Measurements from ENCODE around the gene CETN3. TPM values are rescaled to one million over a fixed set of nuclear protein-coding genes. Genes with fewer than 3 reads are reported as not detected.

CETN3 gene
- total and polyA plus RNA-seq, 9 of the 15 experiments (the other 6 are each of a cell fraction or from before 2014, with no cell fraction given), result 43.3 to 113 (median 82.4) TPM

DNA sequence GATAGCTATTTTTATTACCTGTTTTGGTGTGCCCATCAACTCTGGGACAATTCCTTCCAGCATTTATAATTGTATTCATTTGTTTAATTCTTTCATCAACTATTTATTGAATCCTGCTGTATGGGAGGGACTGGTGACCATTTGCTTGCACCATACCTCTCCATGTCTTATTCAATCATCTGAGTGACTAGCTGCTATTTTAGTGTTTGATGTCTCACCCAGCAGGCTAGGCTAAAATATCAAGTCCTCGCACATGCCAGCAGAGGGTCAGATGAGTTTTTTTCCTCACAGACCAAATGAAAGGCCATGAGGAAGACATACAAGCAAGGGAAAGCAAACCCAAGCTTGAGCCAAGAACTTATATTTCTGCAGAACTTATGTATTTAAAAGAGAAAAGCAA is 63.9 kb downstream of the CETN3 start:
- no peaks in the 10 kb centered on the region for H3K79me2 ChIP-seq (ENCODE audit: control insufficient read depth, insufficient read depth, low read length)
- H3K4me2 ChIP-seq (ENCODE audit: insufficient read depth, low read length), result no peak overlapping the region
- H3K27ac ChIP-seq (ENCODE audit: extremely low read depth, low read depth, low read length), result no peak overlapping the region
- H4K20me1 ChIP-seq (replicated peaks; ENCODE audit: control insufficient read depth, insufficient read depth, low read length), result no peaks in the 10 kb centered on the region
- H3K36me3 ChIP-seq (ENCODE audit: control insufficient read depth, insufficient read depth, low read length), result no peaks in the 10 kb centered on the region
- H3K4me1 ChIP-seq (replicated peaks in 1 of 2; ENCODE audit: control insufficient read depth in 2 of 2, insufficient read depth in 2 of 2, low read length in 2 of 2), result no peaks in the 10 kb centered on the region
- no peak overlapping the region for H2AFZ ChIP-seq (ENCODE audit: low read depth, low read length)
- no peak overlapping the region for H3K4me3 ChIP-seq
- no peak for DNase-seq (ENCODE audit: extremely low read depth in 1 of 4, low spot score in 3 of 4)
- H3K9me1 ChIP-seq (ENCODE audit: control insufficient read depth, insufficient read depth, low read length), result no peaks in the 10 kb centered on the region
- ChIA-PET POLR2A (interaction anchor here (0.7 to 1.5 kb wide), 2 partner anchors 10 to 80 kb away, joined by 3 to 6 read pairs; no protein-coding TSS in a partner anchor), CTCF (ENCODE audit: low intra/inter-chr PET ratio) (no interaction called here)
- WGBS (ENCODE audit: insufficient coverage, low coverage, missing lambda C conversion rate), result 0% methylated on average over 1 of the region's 1 CpG
- H3K27me3 ChIP-seq (ENCODE audit: control insufficient read depth in 2 of 2, insufficient read depth in 2 of 2, low read length in 2 of 2), result no peaks in the 10 kb centered on the region
- in situ Hi-C loops (cut with MboI), result no loop called here
- BruUV-seq (replicated peaks), result no TSS peak
- FAIRE-seq, result no peak
- no peak overlapping the region for H3K9ac ChIP-seq (ENCODE audit: insufficient read depth in 1 of 2, low read depth in 2 of 2, low read length in 2 of 2)
- intact Hi-C loops (cut with micrococcal nuclease), result no loop called here
- no peak for ATAC-seq
- no peaks in the 10 kb centered on the region for H3K9me3 ChIP-seq (replicated peaks; ENCODE audit: control insufficient read depth, insufficient read depth, low read depth, low read length)
- no peak for TF ChIP-seq TAF15 (IDR thresholded peaks at IDR 0.05; ENCODE audit: low read depth, low read length)
- TF ChIP-seq EWSR1 (IDR thresholded peaks at IDR 0.05; ENCODE audit: borderline replicate concordance, low read depth, partially characterized antibody), result no peak
- no peak for TF ChIP-seq ZFPM2 (CRISPR knock-in tag; IDR thresholded peaks at IDR 0.05)
- no peak for TF ChIP-seq TEAD4 (IDR thresholded peaks at IDR 0.05; ENCODE audit: low read length)
- TF ChIP-seq TEAD4 (CRISPR knock-in tag; IDR thresholded peaks at IDR 0.05; ENCODE audit: borderline replicate concordance), result no peak
- TF ChIP-seq, protein P1, sequence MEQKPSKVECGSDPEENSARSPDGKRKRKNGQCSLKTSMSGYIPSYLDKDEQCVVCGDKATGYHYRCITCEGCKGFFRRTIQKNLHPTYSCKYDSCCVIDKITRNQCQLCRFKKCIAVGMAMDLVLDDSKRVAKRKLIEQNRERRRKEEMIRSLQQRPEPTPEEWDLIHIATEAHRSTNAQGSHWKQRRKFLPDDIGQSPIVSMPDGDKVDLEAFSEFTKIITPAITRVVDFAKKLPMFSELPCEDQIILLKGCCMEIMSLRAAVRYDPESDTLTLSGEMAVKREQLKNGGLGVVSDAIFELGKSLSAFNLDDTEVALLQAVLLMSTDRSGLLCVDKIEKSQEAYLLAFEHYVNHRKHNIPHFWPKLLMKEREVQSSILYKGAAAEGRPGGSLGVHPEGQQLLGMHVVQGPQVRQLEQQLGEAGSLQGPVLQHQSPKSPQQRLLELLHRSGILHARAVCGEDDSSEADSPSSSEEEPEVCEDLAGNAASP (IDR thresholded peaks at IDR 0.05), result no peak
- no peak for TF ChIP-seq HNRNPUL1 (IDR thresholded peaks at IDR 0.05; ENCODE audit: low read length)
- TF ChIP-seq KLF1 (tag; IDR thresholded peaks at IDR 0.05), result no peak
- TF ChIP-seq POU5F1 (IDR thresholded peaks at IDR 0.05; ENCODE audit: borderline replicate concordance, low read depth, low read length, partially characterized antibody), result no peak
- TF ChIP-seq PTTG1 (tag; IDR thresholded peaks at IDR 0.05; ENCODE audit: low read depth), result no peak
- no peak for TF ChIP-seq ATF6 (CRISPR knock-in tag; IDR thresholded peaks at IDR 0.05)
- no peak for TF ChIP-seq ZHX1 (conservative IDR thresholded peaks at IDR 0.05; ENCODE audit: low read length)
- TF ChIP-seq, protein P2, sequence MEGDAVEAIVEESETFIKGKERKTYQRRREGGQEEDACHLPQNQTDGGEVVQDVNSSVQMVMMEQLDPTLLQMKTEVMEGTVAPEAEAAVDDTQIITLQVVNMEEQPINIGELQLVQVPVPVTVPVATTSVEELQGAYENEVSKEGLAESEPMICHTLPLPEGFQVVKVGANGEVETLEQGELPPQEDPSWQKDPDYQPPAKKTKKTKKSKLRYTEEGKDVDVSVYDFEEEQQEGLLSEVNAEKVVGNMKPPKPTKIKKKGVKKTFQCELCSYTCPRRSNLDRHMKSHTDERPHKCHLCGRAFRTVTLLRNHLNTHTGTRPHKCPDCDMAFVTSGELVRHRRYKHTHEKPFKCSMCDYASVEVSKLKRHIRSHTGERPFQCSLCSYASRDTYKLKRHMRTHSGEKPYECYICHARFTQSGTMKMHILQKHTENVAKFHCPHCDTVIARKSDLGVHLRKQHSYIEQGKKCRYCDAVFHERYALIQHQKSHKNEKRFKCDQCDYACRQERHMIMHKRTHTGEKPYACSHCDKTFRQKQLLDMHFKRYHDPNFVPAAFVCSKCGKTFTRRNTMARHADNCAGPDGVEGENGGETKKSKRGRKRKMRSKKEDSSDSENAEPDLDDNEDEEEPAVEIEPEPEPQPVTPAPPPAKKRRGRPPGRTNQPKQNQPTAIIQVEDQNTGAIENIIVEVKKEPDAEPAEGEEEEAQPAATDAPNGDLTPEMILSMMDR (IDR thresholded peaks at IDR 0.05 in 2 of 3, conservative IDR thresholded peaks at IDR 0.05 in 1 of 3; ENCODE audit: insufficient read depth in 2 of 3, low read depth in 1 of 3, low read length in 3 of 3), result no peak
- no peak for TF ChIP-seq SP1 (CRISPR knock-in tag; IDR thresholded peaks at IDR 0.05)

Measured in K562 (cell line).